ENCODE data around the gene MYRF.
A peak's percentile ranks its signal among the peaks of the same experiment; 100 is the strongest.

The MYRF gene

GRCh38 chr11:61757213-61757862, 4.9 kb downstream of the MYRF start:
- DNase-seq (ENCODE audit: low spot score), result no peak

GRCh38 chr11:61760946-61761345, 8.5 kb downstream of the MYRF start:
- no peak for DNase-seq (ENCODE audit: low spot score)

GRCh38 chr11:61761440-61762222, 9.2 kb downstream of the MYRF start:
- no peak for DNase-seq (ENCODE audit: low spot score)

- DNase-seq (ENCODE audit: low spot score), result no peak
Measured at GRCh38 chr11:61762223-61762615, 9.8 kb downstream of the MYRF start.

- DNase-seq (ENCODE audit: low spot score), result peak; percentile 69
Measured at GRCh38 chr11:61762798-61763197, 10.4 kb downstream of the MYRF start.

- DNase-seq (ENCODE audit: low spot score), result no peak
Measured at GRCh38 chr11:61763930-61764605, 11.6 kb downstream of the MYRF start.

- DNase-seq (ENCODE audit: low spot score), result no peak
Measured at GRCh38 chr11:61764606-61765260, 12.3 kb downstream of the MYRF start.

GRCh38 chr11:61765550-61766253, 13.3 kb downstream of the MYRF start:
- DNase-seq (ENCODE audit: low spot score), result no peak

GRCh38 chr11:61766353-61766841, 14.0 kb downstream of the MYRF start:
- no peak for DNase-seq (ENCODE audit: low spot score)

- DNase-seq (ENCODE audit: low spot score), result no peak
Measured at GRCh38 chr11:61768376-61769076, 16.1 kb downstream of the MYRF start.

GRCh38 chr11:61769169-61769920, 16.9 kb downstream of the MYRF start:
- DNase-seq (ENCODE audit: low spot score), result no peak

- no peak for DNase-seq (ENCODE audit: low spot score)
Measured at GRCh38 chr11:61769946-61770683, 17.7 kb downstream of the MYRF start.

- DNase-seq (ENCODE audit: low spot score), result no peak
Measured at GRCh38 chr11:61771195-61771894, 18.9 kb downstream of the MYRF start.

GRCh38 chr11:61771985-61772455, 19.6 kb downstream of the MYRF start:
- DNase-seq (ENCODE audit: low spot score), result peak; percentile 45

- DNase-seq (ENCODE audit: low spot score), result peak; percentile 96
Measured at GRCh38 chr11:61773356-61773755, 20.9 kb downstream of the MYRF start.

GRCh38 chr11:61773809-61774208, 21.4 kb downstream of the MYRF start:
- no peak for DNase-seq (ENCODE audit: low spot score)

GRCh38 chr11:61774411-61774810, 22.0 kb downstream of the MYRF start:
- no peak for DNase-seq (ENCODE audit: low spot score)

GRCh38 chr11:61775106-61775505, 22.7 kb downstream of the MYRF start:
- DNase-seq (ENCODE audit: low spot score), result no peak

All from SK-N-DZ (cell line).